ENCODE data around the gene CLK3.

- TF ChIP-seq EZH2 (IDR thresholded peaks at IDR 0.05; ENCODE audit: low read length, missing control alignments) (no peak), CTCF (conservative IDR thresholded peaks at IDR 0.05 in 1 of 2, IDR thresholded peaks at IDR 0.05 in 1 of 2; ENCODE audit: low read depth in 1 of 2, low read length in 2 of 2) (no peak)
Observed at GRCh38 chr15:74651242-74651741, 35.7 kb downstream of the CLK3 start.
